GM12801 (cell line): ENCODE measurements around the gene TMOD3.

ENCODE experiments used
- CTCF ChIP-seq: IDR thresholded peaks from one replicate; pipeline ENCODE4 v1.5.1; 2011; ENCODE audit warnings: control low read depth; ENCODE audit not compliant: insufficient read length; ENCODE audit errors: extremely low read depth

The TMOD3 gene

GRCh38 chr15:51798281-51798680 lies 31.2 kb upstream of the TMOD3 start:
- no peak for TF ChIP-seq CTCF

- no peak for TF ChIP-seq CTCF
Measured at GRCh38 chr15:51799282-51800252, 29.9 kb upstream of the TMOD3 start.

GRCh38 chr15:51801391-51801835 lies 28.0 kb upstream of the TMOD3 start:
- no peak for TF ChIP-seq CTCF

- TF ChIP-seq CTCF: no peak
Measured at GRCh38 chr15:51802593-51802992, 26.9 kb upstream of the TMOD3 start.

- no peak for TF ChIP-seq CTCF
Measured at GRCh38 chr15:51803965-51804364, 25.5 kb upstream of the TMOD3 start.

- TF ChIP-seq CTCF: no peak
Measured at GRCh38 chr15:51806123-51806522, 23.3 kb upstream of the TMOD3 start.

GRCh38 chr15:51809457-51809856 lies 20.0 kb upstream of the TMOD3 start:
- TF ChIP-seq CTCF: no peak
